AG04450 (cell line): ENCODE data around the gene TCF19. TPM values are rescaled to one million over a fixed set of nuclear protein-coding genes. Genes with fewer than 3 reads are reported as not detected.

Experiments used
- CTCF ChIA-PET: fragments of 300-600, 350-600 bp; formaldehyde crosslinking; extraction: SDS; loops from one replicate; lab custom pipeline; 2022; ENCODE audit warnings: antibody characterized with exemption, inconsistent platforms; lab: Charles Lee
- POLR2A ChIA-PET: fragments of 350-600 bp; formaldehyde crosslinking; extraction: SDS; loops from one replicate; lab custom pipeline; 2021; ENCODE audit warnings: antibody characterized with exemption, inconsistent platforms; lab: Yijun Ruan, JAX
- DNase-seq: peaks from one replicate; pipeline ENCODE4 v3.0.0-alpha.2; 2011; ENCODE audit warnings: low read depth, low spot score
- H3K27ac ChIP-seq: one replicate; pipeline ENCODE4 v1.5.1; 2012; ENCODE audit warnings: low read depth, low read length, control low read depth
- H3K27me3 ChIP-seq: one replicate; pipeline ENCODE4 v1.6.0; 2012; ENCODE audit warnings: low read length; ENCODE audit not compliant: control insufficient read depth, insufficient read depth
- H3K4me3 ChIP-seq: 2 replicates; pipeline ENCODE4 v1.5.1; 2011; ENCODE audit warnings: mild to moderate bottlenecking, low read depth, low read length, control low read depth
- H3K9me3 ChIP-seq: 2 replicates; pipeline ENCODE4 v1.5.1; 2012; ENCODE audit warnings: low read length; ENCODE audit not compliant: control insufficient read depth, insufficient read depth
- CTCF ChIP-seq: IDR thresholded peaks from 2 replicates; pipeline ENCODE4 v1.5.1; 2011; ENCODE audit warnings: low read depth, low read length, control low read depth, inconsistent platforms
- polyA plus RNA-seq: library from polyadenylated mRNA; depleted of rRNA; stranded (reverse); fragments of >200 nt; gene quantifications from 2 replicates; pipeline ENCODE4 v1.2.3, GENCODE V29; 2011

TCF19 gene
- polyA plus RNA-seq, 1 experiment, result 4.2 TPM

GRCh38 chr6:31128093-31128676 is 30.2 kb upstream of the TCF19 start:
- H3K4me3 ChIP-seq, result no peak overlapping the region
- ChIA-PET CTCF (interaction anchor here (0.5 to 2.2 kb wide), 19 partner anchors 9 to 614 kb away, joined by 3 to 10 read pairs (median 3); partner anchors contain the start of genes PSORS1C2 and TCF19), POLR2A (no interaction called here)
- no peak for DNase-seq
- no peaks in the 10 kb centered on the region; the same call in 1 of the 2 replicates for H3K9me3 ChIP-seq
- peaks cover 13% of the 10 kb centered on the region for H3K27me3 ChIP-seq
- H3K27ac ChIP-seq, result no peak overlapping the region
- peak; percentile 88 for TF ChIP-seq CTCF

- Histone ChIP-seq H3K27ac (no peak overlapping the region), H3K9me3 (no peaks in the 10 kb centered on the region; the same call in 1 of the 2 replicates), H3K4me3 (no peak overlapping the region), H3K27me3 (peaks cover 13% of the 10 kb centered on the region)
- ChIA-PET CTCF (interaction anchor here (0.7 to 2.2 kb wide), 15 partner anchors 9 to 237 kb away, joined by 3 to 10 read pairs (median 4); partner anchors contain the start of genes PSORS1C2 and TCF19), POLR2A (no interaction called here)
- no peak for DNase-seq
- TF ChIP-seq CTCF, result no peak
Measured at GRCh38 chr6:31129130-31129529, 29.3 kb upstream of the TCF19 start.

GRCh38 chr6:31130751-31131150 is 27.6 kb upstream of the TCF19 start:
- ChIA-PET POLR2A (no interaction called here), CTCF (interaction anchor here (0.9 to 7.0 kb wide), 5 partner anchors 16 to 236 kb away, joined by 3 to 64 read pairs (median 5); partner anchors contain the start of gene PSORS1C1)
- no peak for DNase-seq
- H3K27ac ChIP-seq, result no peak overlapping the region
- H3K9me3 ChIP-seq, result no peaks in the 10 kb centered on the region; the same call in 1 of the 2 replicates
- no peak for TF ChIP-seq CTCF
- H3K4me3 ChIP-seq, result no peak overlapping the region
- peaks cover 13% of the 10 kb centered on the region for H3K27me3 ChIP-seq

- no peak overlapping the region for H3K27ac ChIP-seq
- no peak overlapping the region for H3K4me3 ChIP-seq
- ChIA-PET POLR2A (no interaction called here), CTCF (interaction anchor here (0.6 to 7.0 kb wide), 7 partner anchors 14 to 267 kb away, joined by 3 to 64 read pairs (median 5); no protein-coding TSS in a partner anchor)
- H3K27me3 ChIP-seq, result peaks cover 13% of the 10 kb centered on the region
- no peak for DNase-seq
- no peak for TF ChIP-seq CTCF
- H3K9me3 ChIP-seq, result no peaks in the 10 kb centered on the region
Measured at GRCh38 chr6:31131595-31131994, 26.8 kb upstream of the TCF19 start.

GRCh38 chr6:31132806-31133205 is 25.6 kb upstream of the TCF19 start:
- Histone ChIP-seq H3K27ac (no peak overlapping the region), H3K27me3 (peaks cover 13% of the 10 kb centered on the region), H3K9me3 (no peaks in the 10 kb centered on the region), H3K4me3 (no peak overlapping the region)
- no peak for TF ChIP-seq CTCF
- CTCF ChIA-PET, result interaction anchor here (0.5 to 7.0 kb wide), 6 partner anchors 9 to 234 kb away, joined by 3 to 64 read pairs (median 4); no protein-coding TSS in a partner anchor
- DNase-seq, result no peak
- POLR2A ChIA-PET, result no interaction called here
